C4-2B (cell line): ENCODE results near the gene OSBP2.

Experiments
- ZFX ChIP-seq: fragments of 450-650 bp; IDR thresholded peaks from 2 replicates; pipeline ENCODE4 v1.6.1; 2017
- TF ChIP-seq, protein P1 (sequence below): fragments of 450-650 bp; conservative IDR thresholded peaks from 2 replicates; pipeline ENCODE4 v1.5.1; 2017; ENCODE audit warnings: mild to moderate bottlenecking

DNA sequence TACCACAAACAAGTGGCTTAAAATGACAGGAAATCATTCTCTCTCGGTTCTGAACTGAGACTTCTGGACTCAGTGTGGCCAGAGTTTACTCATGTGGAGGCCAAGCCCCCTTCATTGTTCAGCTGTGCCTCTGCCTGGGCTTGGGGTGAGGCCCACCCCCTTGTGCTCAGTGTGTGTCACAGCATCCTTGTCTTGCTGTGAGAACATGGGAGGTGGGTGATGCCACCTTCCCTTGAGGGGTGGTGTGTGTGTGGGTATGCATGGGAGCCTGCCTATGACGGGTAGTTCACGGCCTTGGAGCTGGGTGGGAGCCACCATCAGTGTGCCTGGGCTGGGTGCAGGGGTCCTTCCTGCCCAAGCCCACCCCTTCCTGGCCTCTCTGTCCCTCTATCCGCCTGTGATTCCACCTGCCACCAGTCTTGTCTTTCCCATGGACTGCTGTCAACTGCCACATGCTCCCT, 172.2 kb downstream of the OSBP2 start:
- TF ChIP-seq, protein P1, sequence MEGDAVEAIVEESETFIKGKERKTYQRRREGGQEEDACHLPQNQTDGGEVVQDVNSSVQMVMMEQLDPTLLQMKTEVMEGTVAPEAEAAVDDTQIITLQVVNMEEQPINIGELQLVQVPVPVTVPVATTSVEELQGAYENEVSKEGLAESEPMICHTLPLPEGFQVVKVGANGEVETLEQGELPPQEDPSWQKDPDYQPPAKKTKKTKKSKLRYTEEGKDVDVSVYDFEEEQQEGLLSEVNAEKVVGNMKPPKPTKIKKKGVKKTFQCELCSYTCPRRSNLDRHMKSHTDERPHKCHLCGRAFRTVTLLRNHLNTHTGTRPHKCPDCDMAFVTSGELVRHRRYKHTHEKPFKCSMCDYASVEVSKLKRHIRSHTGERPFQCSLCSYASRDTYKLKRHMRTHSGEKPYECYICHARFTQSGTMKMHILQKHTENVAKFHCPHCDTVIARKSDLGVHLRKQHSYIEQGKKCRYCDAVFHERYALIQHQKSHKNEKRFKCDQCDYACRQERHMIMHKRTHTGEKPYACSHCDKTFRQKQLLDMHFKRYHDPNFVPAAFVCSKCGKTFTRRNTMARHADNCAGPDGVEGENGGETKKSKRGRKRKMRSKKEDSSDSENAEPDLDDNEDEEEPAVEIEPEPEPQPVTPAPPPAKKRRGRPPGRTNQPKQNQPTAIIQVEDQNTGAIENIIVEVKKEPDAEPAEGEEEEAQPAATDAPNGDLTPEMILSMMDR: no peak
- no peak for TF ChIP-seq ZFX
